Uterus (tissue), 4 donors: ENCODE data around the gene STING1. TPM values are rescaled to one million over a fixed set of nuclear protein-coding genes. Genes with fewer than 3 reads are reported as not detected.
A peak's percentile ranks its signal among the peaks of the same experiment; 100 is the strongest.

Experiments used
- DNase-seq, 2 donors: peaks; one replicate each; pipeline ENCODE4 v3.0.0-alpha.2; 2019 to 2020
- H3K27ac ChIP-seq, 2 donors: fragments of 200-600 bp; sonication (generic); 1 replicate in 1 of 2; 2 replicates in 1 of 2; pipeline ENCODE4 v1.5.1; 2016 to 2018
- H3K27me3 ChIP-seq, 2 donors: fragments of 200-600 bp; sonication (generic); one replicate each; pipeline ENCODE4 v1.5.1; 2018 to 2019; ENCODE audit warnings: control low read depth in 1 of 2
- H3K36me3 ChIP-seq, 2 donors: fragments of 200-600 bp; sonication (generic); one replicate each; pipeline ENCODE4 v1.5.1; 2019; ENCODE audit warnings: control low read depth in 1 of 2
- H3K4me1 ChIP-seq, 2 donors: fragments of 200-600 bp; sonication (generic); one replicate each; pipeline ENCODE4 v1.5.1; 2018 to 2019; ENCODE audit warnings: control low read depth in 1 of 2
- H3K4me3 ChIP-seq, 2 donors: fragments of 200-600 bp; sonication (generic); 1 replicate in 1 of 2; 2 replicates in 1 of 2; pipeline ENCODE4 v1.5.1; 2018 to 2019; ENCODE audit warnings: mild to moderate bottlenecking in 1 of 2
- H3K9me3 ChIP-seq, 2 donors: fragments of 200-600 bp; sonication (generic); one replicate each; pipeline ENCODE4 v1.5.1; 2019; ENCODE audit warnings: control low read depth in 1 of 2
- POLR2A ChIP-seq, 2 donors: fragments of 450-650 bp; IDR thresholded peaks; one replicate each; pipeline ENCODE4 v1.6.1; 2016; ENCODE audit warnings: antibody characterized with exemption in 2 of 2, mild to moderate bottlenecking in 1 of 2, moderate library complexity in 1 of 2
- intact Hi-C: fragments of 100-400 bp; cut with DNase I; formaldehyde crosslinking; loops from one replicate; pipeline ENCODE4 v1.15.1; 2023; ENCODE audit warnings: low total_unique reads
- total RNA-seq, 4 donors: library from RNA; depleted of rRNA in 3 of 4; stranded (reverse); fragments of >200 nt in 3 of 4; gene quantifications; one replicate each; pipeline versions ENCODE4 v1.1.0 to v1.2.4, GENCODE V29; 2014 to 2023
- TF ChIP-seq, protein P1 (sequence below), 4 experiments: fragments of 200-600 bp in 2 of 4; fragments of 450-650 bp in 2 of 4; sonication (generic) in 2 of 4; IDR thresholded peaks; one replicate each; pipeline ENCODE4 v1.5.1; 2016 to 2019; ENCODE audit warnings: antibody characterized with exemption in 4 of 4, mild to moderate bottlenecking in 2 of 4, moderate library complexity in 1 of 4
- donor health status: DM: yes; HTN: yes; CAD: no.

Gene STING1
- total RNA-seq, 4 donors from 2014 or later = 16.9 to 90.1 (median 48.5) TPM

DNA sequence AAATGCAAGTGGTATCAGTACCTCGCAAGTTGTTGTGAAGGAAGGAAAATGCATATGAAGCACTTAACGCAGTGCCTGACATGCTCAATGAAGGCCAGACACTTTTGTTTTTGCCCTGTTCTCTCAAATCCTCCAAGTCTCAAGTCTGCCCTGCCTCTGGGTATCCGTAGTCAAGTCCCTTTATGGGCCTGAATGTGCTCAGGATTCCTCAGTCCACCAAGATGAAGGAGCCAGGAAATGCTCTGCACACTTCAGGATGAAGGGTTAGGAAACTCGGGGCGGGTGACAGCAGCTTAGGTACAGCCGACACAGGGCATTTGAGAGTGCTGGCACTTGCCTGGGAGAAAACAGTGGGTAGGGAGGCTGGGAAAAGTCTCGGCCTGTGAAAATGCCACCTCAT lies 21.4 kb downstream of the STING1 start:
- TF ChIP-seq, protein P1, sequence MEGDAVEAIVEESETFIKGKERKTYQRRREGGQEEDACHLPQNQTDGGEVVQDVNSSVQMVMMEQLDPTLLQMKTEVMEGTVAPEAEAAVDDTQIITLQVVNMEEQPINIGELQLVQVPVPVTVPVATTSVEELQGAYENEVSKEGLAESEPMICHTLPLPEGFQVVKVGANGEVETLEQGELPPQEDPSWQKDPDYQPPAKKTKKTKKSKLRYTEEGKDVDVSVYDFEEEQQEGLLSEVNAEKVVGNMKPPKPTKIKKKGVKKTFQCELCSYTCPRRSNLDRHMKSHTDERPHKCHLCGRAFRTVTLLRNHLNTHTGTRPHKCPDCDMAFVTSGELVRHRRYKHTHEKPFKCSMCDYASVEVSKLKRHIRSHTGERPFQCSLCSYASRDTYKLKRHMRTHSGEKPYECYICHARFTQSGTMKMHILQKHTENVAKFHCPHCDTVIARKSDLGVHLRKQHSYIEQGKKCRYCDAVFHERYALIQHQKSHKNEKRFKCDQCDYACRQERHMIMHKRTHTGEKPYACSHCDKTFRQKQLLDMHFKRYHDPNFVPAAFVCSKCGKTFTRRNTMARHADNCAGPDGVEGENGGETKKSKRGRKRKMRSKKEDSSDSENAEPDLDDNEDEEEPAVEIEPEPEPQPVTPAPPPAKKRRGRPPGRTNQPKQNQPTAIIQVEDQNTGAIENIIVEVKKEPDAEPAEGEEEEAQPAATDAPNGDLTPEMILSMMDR (IDR thresholded peaks at IDR 0.05) = no peak
- no peak for TF ChIP-seq POLR2A (IDR thresholded peaks at IDR 0.05)
- intact Hi-C loops = no loop called here
- DNase-seq = no peak
- Histone ChIP-seq H3K27ac (peak overlapping the region; percentile 64 to 66), H3K4me3 (no peak overlapping the region), H3K27me3 (no peaks in the 10 kb centered on the region), H3K9me3 (no peaks in the 10 kb centered on the region), H3K4me1 (no peaks in the 10 kb centered on the region), H3K36me3 (no peaks in the 10 kb centered on the region)

DNA sequence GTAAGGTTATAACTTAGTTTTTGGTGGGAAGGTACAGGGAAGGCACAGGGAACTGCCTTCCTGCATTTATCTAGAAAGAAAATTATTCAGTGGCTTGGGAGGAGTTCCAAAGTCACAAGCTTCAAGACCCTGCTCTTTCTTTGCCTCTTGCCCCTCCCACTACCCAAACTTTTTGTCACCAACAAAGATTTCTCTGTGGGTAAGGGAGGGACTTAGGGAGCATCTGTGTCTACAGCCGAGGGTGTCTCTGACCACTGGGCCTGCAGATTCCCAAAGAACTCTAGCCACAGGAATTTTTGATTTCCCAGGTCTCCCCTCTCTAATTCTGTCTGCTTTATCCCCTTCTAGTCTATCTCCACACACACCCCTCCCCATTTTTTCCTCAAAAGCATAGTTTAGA lies 22.1 kb downstream of the STING1 start:
- no peak overlapping the region for H3K4me3 ChIP-seq
- H3K4me1 ChIP-seq = no peaks in the 10 kb centered on the region
- intact Hi-C loops = no loop called here
- DNase-seq = no peak
- TF ChIP-seq, protein P1 (IDR thresholded peaks at IDR 0.05) = no peak
- TF ChIP-seq POLR2A (IDR thresholded peaks at IDR 0.05) = no peak
- H3K9me3 ChIP-seq = no peaks in the 10 kb centered on the region
- H3K27me3 ChIP-seq = no peaks in the 10 kb centered on the region
- H3K27ac ChIP-seq = peak overlapping the region in 1 of 2 donors; percentile 66
- no peaks in the 10 kb centered on the region for H3K36me3 ChIP-seq

- no peaks in the 10 kb centered on the region for H3K36me3 ChIP-seq
- no peak overlapping the region for H3K4me3 ChIP-seq
- intact Hi-C loops = no loop called here
- H3K9me3 ChIP-seq = no peaks in the 10 kb centered on the region
- no peak for DNase-seq
- H3K27me3 ChIP-seq = no peaks in the 10 kb centered on the region
- H3K4me1 ChIP-seq = no peaks in the 10 kb centered on the region
- TF ChIP-seq, protein P1 (IDR thresholded peaks at IDR 0.05) = no peak
- TF ChIP-seq POLR2A (IDR thresholded peaks at IDR 0.05) = no peak
- H3K27ac ChIP-seq = peak overlapping the region; percentile 27 to 66
Observed at GRCh38 chr5:139459451-139459934, 23.1 kb downstream of the STING1 start.

DNA sequence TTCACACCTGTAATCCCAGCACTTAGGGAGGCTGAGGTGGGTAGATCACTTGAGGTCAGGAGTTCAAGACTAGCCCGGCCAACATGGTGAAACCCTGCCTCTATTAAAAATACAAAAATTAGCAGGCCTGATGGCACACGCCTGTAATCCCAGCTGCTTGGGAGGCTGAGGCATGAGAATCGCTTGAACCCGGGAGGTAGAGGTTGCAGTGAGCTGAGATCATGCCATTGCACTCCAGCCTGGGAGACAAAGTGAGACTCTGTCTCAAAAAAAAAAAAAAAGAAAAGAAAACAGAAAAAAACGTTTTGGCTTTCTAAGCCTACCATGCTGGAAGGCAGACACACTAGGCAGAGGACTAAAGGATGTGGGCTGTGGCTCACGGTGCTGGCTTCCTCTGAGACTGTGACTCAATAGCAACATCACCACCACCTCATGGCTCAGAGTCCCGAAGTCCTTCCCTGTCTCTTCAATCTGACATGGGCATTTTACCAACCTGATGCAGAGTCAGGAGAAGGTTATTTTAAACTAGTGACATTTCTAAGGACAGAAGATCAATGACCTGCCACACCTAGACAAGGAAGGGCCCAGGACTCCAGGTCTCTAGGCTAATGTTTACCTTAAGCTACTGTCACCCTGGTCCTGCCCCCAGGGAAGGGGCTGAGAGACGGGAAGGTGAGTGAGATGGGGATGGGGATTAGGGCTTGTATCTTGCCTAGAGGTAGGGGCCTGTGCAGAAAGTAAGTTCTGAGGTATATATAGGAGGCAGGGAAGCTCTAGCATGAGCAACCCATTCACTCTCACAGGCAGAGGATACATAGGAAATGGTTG lies 23.8 kb downstream of the STING1 start:
- Histone ChIP-seq H3K36me3 (no peaks in the 10 kb centered on the region), H3K4me1 (no peaks in the 10 kb centered on the region), H3K27ac (peak overlapping the region; percentile 27 to 66), H3K27me3 (no peaks in the 10 kb centered on the region), H3K4me3 (no peak overlapping the region), H3K9me3 (no peaks in the 10 kb centered on the region)
- TF ChIP-seq, protein P1 (IDR thresholded peaks at IDR 0.05) = no peak
- no peak for TF ChIP-seq POLR2A (IDR thresholded peaks at IDR 0.05)
- DNase-seq = no peak
- intact Hi-C loops = no loop called here

DNA sequence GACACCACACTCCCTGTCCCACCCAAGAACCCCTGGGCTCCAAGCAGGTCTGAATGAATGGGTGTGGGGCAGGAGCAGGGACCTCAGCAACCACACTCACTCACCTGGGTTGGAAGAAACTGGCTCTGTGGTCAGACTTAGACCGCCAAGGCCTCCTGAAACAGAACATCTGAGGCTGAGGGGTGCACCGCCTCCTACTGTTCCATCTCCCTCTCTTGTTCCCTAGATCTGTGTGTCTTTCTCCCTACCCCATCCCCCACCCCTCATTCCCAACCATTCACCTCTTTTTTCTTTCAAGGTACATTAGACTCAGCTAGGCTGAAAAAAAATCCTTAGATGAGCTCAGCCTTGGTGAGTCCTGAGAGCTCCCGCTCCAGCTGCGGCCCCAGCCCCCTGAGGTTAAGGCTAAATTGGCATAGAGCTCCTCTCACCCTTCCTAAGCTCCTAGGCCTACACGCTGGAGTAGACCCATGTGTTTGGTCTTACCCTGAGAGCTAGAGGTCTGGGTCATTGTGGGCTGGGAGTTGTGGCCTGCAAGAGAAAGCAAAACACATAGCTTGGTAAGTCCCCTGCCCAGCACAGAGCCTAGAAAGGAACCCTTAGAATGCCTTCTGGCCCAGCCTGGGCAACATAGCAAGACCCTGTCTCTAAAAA lies 24.8 kb downstream of the STING1 start:
- Histone ChIP-seq H3K27ac (no peak overlapping the region), H3K27me3 (no peaks in the 10 kb centered on the region), H3K36me3 (no peaks in the 10 kb centered on the region), H3K4me3 (no peak overlapping the region), H3K4me1 (no peaks in the 10 kb centered on the region), H3K9me3 (no peaks in the 10 kb centered on the region)
- intact Hi-C loops = no loop called here
- TF ChIP-seq POLR2A (IDR thresholded peaks at IDR 0.05) = no peak
- TF ChIP-seq, protein P1 (IDR thresholded peaks at IDR 0.05) = no peak
- DNase-seq = no peak
